CD4-positive, alpha-beta T cell treated with Interleukin-15 for 1 hour (primary cell): ENCODE data around the gene ZNF45.
"Not testable (repeated sequence)": the region's sequence is repeated elsewhere in the genome, so short reads cannot be mapped to it uniquely, and the experiment has no call there.

Experiments used
- DNase-seq: peaks from one replicate; pipeline ENCODE4 v3.0.0-alpha.2; 2020

ZNF45 gene

GRCh38 chr19:43934985-43935708, at the start of gene ZNF45:
Gene ZNF45, minus strand, starts transcription at chr19:43935282. Its CDS starts 13,097 bp downstream, at chr19:43922185.
- peak; percentile 87 for DNase-seq

DNA sequence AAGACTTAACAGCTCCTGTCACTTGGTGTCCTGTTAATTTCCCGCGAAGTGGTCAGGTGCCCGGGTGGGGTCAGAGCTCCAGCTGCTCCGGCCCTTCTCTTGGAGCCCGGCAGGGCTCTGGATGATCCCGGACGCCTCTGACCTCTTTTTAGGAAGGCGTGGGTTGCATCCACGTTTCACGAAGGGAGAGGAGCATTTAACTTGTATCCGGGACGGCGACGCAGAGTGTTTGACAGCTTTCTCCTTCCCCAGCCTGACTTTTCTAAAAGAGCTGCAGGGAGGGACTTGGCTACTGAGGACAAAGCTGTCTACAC, 49.6 kb upstream of the ZNF45 start:
- no peak for DNase-seq

DNA sequence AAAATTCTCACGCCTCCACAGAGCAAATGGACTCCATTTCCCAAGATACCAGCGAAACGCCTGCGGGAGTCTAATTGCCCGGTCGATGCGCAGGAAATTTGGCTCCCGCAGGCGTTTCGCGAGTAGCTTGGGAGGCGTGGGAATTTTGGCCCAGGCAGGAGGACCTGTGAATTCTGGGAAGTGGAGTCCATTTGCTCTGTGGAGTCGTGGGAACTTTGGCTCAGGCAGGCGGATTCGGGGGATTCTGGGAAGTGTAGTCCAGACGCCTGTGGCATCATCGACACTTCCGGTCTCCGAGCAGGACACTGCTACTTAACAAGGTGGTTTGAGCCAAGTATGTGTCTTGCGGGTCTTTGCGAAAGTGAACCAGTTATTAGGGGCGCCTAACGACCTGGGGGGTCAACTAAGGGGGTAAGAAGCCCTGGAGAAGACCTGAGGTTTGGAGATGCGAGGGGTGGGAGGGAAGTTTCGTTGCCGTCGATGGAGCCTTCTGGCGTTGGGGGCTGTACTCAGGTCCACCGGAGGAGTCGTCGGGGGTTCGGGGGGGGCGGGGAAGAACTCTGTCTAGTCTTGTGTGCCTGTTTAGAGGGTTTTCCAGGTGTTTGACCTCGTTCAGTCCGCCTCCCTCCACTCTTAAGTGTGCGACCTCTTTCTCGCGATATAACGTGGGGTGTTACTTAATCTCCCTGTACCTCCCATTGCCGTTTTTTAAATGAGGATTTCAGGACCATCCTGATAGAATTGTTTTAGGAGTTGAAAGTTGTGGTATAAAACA, 49.0 kb upstream of the ZNF45 start, which contains the start of gene ZNF155:
TSS of gene ZNF155 (plus strand) at position 277 of the 775 bp plus-strand sequence. CDS start 4,356 bp downstream, outside the sequence.
- peak; percentile 77 for DNase-seq

- no peak for DNase-seq
These were observed 48.4 kb upstream of the ZNF45 start for GRCh38 chr19:43983544-43983911.

DNA sequence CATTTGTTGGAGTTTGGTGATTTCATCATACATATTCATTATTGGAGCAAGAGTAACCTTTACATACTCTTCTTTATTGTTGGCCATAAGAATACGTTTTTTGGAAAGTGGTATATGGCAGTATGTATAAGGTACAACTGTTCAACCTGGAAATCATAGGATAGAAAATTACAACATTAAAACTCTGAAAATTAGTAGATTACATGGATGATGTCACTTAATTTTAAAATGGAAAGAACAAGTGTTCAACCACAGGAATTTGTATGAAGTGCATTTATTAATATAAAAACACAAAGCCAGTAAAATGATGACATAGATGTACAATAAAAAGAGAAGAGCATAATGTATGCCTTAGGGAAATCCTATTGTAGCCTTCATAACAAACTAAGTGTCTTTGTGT, 41.6 kb upstream of the ZNF45 start:
- DNase-seq, result no peak

GRCh38 chr19:43966079-43966694, 31.1 kb upstream of the ZNF45 start:
- DNase-seq, result no peak

DNA sequence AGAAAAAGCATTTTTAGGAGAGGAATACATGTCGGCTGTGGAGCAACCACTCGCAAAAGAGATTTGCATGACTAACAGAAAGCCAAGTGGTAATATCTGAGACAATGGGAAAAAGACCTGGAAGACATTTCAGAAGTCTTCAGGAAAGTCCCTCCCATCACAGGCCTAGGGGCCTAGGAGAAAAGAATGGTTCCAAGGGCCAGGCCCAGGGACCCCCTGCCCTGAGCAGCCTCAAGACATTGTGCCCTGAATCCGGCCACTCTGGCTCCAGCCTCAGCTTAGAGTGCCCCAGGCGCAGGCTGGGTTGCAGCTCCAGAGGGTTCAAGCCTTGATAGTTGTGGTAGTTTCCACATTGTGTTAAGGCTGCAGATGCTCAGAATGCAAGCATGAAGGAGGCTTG, 25.3 kb upstream of the ZNF45 start:
- DNase-seq, result no peak

DNA sequence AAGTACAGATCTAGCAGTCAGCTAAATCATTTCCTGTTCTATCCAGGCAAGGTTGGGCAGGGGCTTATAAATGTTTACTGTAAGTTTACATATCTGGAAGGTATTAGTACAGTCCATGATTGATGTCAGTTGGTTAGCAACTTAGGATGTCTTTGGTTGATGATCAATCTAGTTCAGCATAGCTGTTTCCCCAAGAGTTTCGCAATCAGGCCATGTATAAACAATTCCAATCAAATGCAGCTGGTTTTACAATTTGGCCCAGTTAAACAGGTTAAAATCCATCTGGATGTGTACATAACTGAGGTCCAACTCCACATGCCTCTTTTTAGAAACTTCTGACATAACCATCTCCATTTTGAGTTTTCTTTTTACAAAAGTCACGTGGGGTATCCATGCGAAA, 22.8 kb upstream of the ZNF45 start:
- DNase-seq, result no peak

GRCh38 chr19:43956827-43957226, 21.7 kb upstream of the ZNF45 start:
- DNase-seq, result no peak

GRCh38 chr19:43950834-43951645, 16.0 kb upstream of the ZNF45 start, which contains the start of gene ZNF221:
Gene ZNF221, plus strand, starts transcription at chr19:43951228. Its CDS starts 11,499 bp downstream, at chr19:43962727.
- DNase-seq, result peak; percentile 82

DNA sequence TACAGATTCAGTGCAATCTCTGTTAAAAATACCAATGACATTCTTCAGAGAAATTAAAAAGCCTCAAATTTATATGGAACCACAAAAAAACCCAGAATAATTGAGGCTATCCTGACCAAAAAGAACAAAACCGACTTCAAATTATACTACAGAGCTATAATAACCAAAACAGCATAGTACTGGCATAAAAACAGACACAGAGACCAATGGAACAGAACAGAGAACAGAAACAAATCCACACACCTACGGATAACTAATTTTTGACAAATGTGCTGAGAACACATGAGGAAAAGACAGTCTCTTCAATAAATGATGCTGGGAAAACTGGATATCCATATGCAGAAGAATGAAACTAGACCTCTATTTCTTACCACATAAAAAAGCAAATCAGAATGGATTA, 14.7 kb upstream of the ZNF45 start:
- not testable (repeated sequence) for DNase-seq

GRCh38 chr19:43947412-43947811, 12.3 kb upstream of the ZNF45 start:
- DNase-seq, result not testable (repeated sequence)

- DNase-seq, result no peak
These were observed 6.1 kb upstream of the ZNF45 start for GRCh38 chr19:43941209-43941608.

GRCh38 chr19:43940719-43941118, 5.6 kb upstream of the ZNF45 start:
- no peak for DNase-seq

DNA sequence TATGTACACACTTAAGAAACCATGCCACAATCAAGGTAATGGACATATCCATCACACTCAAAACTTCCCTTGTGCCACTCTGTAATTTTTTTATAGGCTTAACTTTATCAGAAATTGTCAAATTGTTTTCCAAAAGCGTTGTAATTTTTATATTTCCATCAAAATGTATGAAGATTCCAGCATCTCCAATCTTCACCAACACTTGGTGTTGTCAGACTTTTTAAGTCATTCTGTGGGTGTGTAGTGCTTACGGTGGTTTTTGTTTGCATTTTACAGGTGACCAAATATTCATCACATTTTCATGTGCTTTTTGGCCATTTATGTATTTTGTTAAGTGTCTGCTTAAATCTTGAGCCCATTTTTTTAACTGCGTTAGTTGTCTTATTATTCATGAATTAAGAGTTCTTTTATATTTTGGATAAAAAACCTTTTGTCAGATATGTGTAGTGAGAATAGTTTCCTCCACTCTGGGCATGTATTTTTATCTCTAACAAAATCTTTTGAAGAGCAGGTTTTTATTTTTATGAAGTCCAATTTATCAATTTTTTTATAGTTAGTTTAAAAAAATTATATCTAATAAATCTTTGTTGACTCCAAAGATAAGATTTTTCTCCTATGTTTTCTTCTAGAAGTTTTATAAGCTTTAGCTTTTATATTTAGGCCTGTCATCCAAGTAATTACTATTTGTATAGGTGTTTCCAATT, 4.6 kb upstream of the ZNF45 start:
- DNase-seq, result no peak

- no peak for DNase-seq
These were observed 1.1 kb upstream of the ZNF45 start for GRCh38 chr19:43936188-43936587.

GRCh38 chr19:43934055-43934984, 762 bp downstream of the ZNF45 start:
- DNase-seq, result no peak

DNA sequence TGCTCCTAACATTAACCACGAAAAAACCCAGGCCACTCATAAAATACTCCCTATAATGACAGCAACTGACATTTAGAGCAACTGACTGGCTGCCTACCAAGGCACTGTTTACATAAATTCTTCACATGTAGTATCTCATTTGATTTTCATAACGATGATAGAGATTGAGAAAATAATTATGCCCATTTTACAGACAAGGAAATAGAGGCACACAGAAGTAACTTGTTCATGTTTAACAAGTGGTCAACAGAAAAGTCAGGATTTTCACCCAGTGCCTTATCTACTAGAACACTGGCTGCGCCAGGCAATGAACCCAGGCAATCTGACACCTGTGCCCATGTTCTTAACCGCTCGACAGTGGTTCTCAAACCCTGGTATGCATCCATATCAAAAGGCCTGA, 6.3 kb downstream of the ZNF45 start:
- no peak for DNase-seq

- DNase-seq, result no peak
These were observed 11.2 kb downstream of the ZNF45 start for GRCh38 chr19:43923875-43924274.

- DNase-seq, result no peak
These were observed 21.0 kb downstream of the ZNF45 start for GRCh38 chr19:43914051-43914450.

- DNase-seq, result no peak
These were observed 21.7 kb downstream of the ZNF45 start for GRCh38 chr19:43913383-43913782.
